Activated CD4-positive, CD25-positive, alpha-beta regulatory T cell (primary cell): ENCODE data around the gene GATAD2B.
A peak's percentile ranks its signal among the peaks of the same experiment; 100 is the strongest.

Source experiments
- DNase-seq, 4 experiments: peaks; one replicate each; lab custom pipeline; 2025; lab: John Stamatoyannopoulos, UW

GATAD2B gene

GRCh38 chr1:153922972-153923925, at the start of gene GATAD2B:
TSS of gene GATAD2B (minus strand) at chr1:153922972. CDS start at chr1:153828347, 94,625 bp downstream.
- DNase-seq = peak; percentile 96 to 100 (median 97)

- DNase-seq = no peak
These were observed 47.6 kb upstream of the GATAD2B start for GRCh38 chr1:153970346-153970745.

GRCh38 chr1:153968972-153969371, 46.2 kb upstream of the GATAD2B start:
- no peak for DNase-seq

GRCh38 chr1:153968408-153968807, 45.6 kb upstream of the GATAD2B start:
- DNase-seq = no peak

GRCh38 chr1:153968000-153968363, 45.2 kb upstream of the GATAD2B start:
- DNase-seq = no peak

- DNase-seq = peak; percentile 40 to 69 (median 59)
These were observed 44.6 kb upstream of the GATAD2B start, which contains the start of gene CREB3L4 for GRCh38 chr1:153967107-153967999. TSS of gene CREB3L4 (plus strand) at chr1:153967902. CDS start at chr1:153968526, 624 bp downstream.

- no peak for DNase-seq
These were observed 41.1 kb upstream of the GATAD2B start for GRCh38 chr1:153963850-153964331.

- DNase-seq = peak; percentile 76 to 91 (median 84)
These were observed 40.5 kb upstream of the GATAD2B start, which contains the start of gene SLC39A1 for GRCh38 chr1:153963030-153963849. TSS of gene SLC39A1 (minus strand) at chr1:153963537. CDS start at chr1:153962715, 822 bp downstream.

- DNase-seq = no peak
These were observed 39.6 kb upstream of the GATAD2B start for GRCh38 chr1:153962088-153963029.

- no peak for DNase-seq
These were observed 38.6 kb upstream of the GATAD2B start for GRCh38 chr1:153961421-153961820.

GRCh38 chr1:153960206-153960605, 37.4 kb upstream of the GATAD2B start:
- no peak for DNase-seq

GRCh38 chr1:153959454-153959853, 36.7 kb upstream of the GATAD2B start:
- no peak for DNase-seq

GRCh38 chr1:153958961-153959260, 36.1 kb upstream of the GATAD2B start:
- DNase-seq = no peak

- DNase-seq = peak; percentile 87 to 94 (median 92)
These were observed 35.6 kb upstream of the GATAD2B start, which contains the start of gene CRTC2 for GRCh38 chr1:153958111-153958960. TSS of gene CRTC2 (minus strand) at chr1:153958612. CDS start at chr1:153958497, 115 bp downstream.

GRCh38 chr1:153957744-153958110, 35.0 kb upstream of the GATAD2B start:
- DNase-seq = peak in 2 of 4 experiments; percentile 12 to 21

GRCh38 chr1:153956997-153957715, 34.4 kb upstream of the GATAD2B start:
- DNase-seq = no peak

GRCh38 chr1:153954826-153955225, 32.1 kb upstream of the GATAD2B start:
- no peak for DNase-seq

GRCh38 chr1:153953859-153954365, 31.1 kb upstream of the GATAD2B start:
- DNase-seq = no peak
